ENCODE measurements around the gene ST8SIA1.

The ST8SIA1 gene

GRCh38 chr12:22321018-22321605, 13.4 kb downstream of the ST8SIA1 start:
- Histone ChIP-seq H3K4me1 (ENCODE audit: low read length) (no peaks in the 10 kb centered on the region), H3K27me3 (replicated peaks; ENCODE audit: insufficient read depth, low read length) (no peaks in the 10 kb centered on the region), H3K9ac (ENCODE audit: low read length) (no peak overlapping the region), H3F3A (ENCODE audit: insufficient read depth, low read length) (no peaks in the 10 kb centered on the region), H2AFZ (ENCODE audit: low read length) (no peak overlapping the region), H3K4me2 (ENCODE audit: low read depth, low read length) (no peak overlapping the region), H3K27ac (ENCODE audit: low read length) (no peak overlapping the region), H3K79me2 (ENCODE audit: low read length) (no peaks in the 10 kb centered on the region), H3K4me3 (ENCODE audit: low read length) (no peak overlapping the region), H3K9me3 (replicated peaks; ENCODE audit: insufficient read depth, low read length) (no peaks in the 10 kb centered on the region), H4K20me1 (ENCODE audit: insufficient read depth, low read length) (no peaks in the 10 kb centered on the region), H3K36me3 (replicated peaks; ENCODE audit: insufficient read depth, low read length) (no peaks in the 10 kb centered on the region), H3K9me2 (replicated peaks; ENCODE audit: insufficient read depth, low read length) (no peaks in the 10 kb centered on the region)
- DNase-seq, result no peak
- no peak for TF ChIP-seq CTCF (IDR thresholded peaks at IDR 0.05; ENCODE audit: low read length)
- no peak for TF ChIP-seq EZH2phosphoT487 (IDR thresholded peaks at IDR 0.05; ENCODE audit: low read length)
- TF ChIP-seq EZH2 (optimal IDR thresholded peaks at IDR 0.05; ENCODE audit: low read depth, low read length), result no peak

- Histone ChIP-seq H3K27ac (ENCODE audit: low read length) (no peak overlapping the region), H3K4me3 (ENCODE audit: low read length) (no peak overlapping the region), H3K9ac (ENCODE audit: low read length) (no peak overlapping the region), H3K9me2 (replicated peaks; ENCODE audit: insufficient read depth, low read length) (no peaks in the 10 kb centered on the region), H3K9me3 (replicated peaks; ENCODE audit: insufficient read depth, low read length) (no peaks in the 10 kb centered on the region), H3K79me2 (ENCODE audit: low read length) (no peaks in the 10 kb centered on the region), H3K4me1 (ENCODE audit: low read length) (no peaks in the 10 kb centered on the region), H3K4me2 (ENCODE audit: low read depth, low read length) (no peak overlapping the region), H3K36me3 (replicated peaks; ENCODE audit: insufficient read depth, low read length) (no peaks in the 10 kb centered on the region), H3F3A (ENCODE audit: insufficient read depth, low read length) (no peaks in the 10 kb centered on the region), H2AFZ (ENCODE audit: low read length) (no peak overlapping the region), H3K27me3 (replicated peaks; ENCODE audit: insufficient read depth, low read length) (no peaks in the 10 kb centered on the region), H4K20me1 (ENCODE audit: insufficient read depth, low read length) (no peaks in the 10 kb centered on the region)
- no peak for TF ChIP-seq CTCF (IDR thresholded peaks at IDR 0.05; ENCODE audit: low read length)
- TF ChIP-seq EZH2 (optimal IDR thresholded peaks at IDR 0.05; ENCODE audit: low read depth, low read length), result no peak
- TF ChIP-seq EZH2phosphoT487 (IDR thresholded peaks at IDR 0.05; ENCODE audit: low read length), result no peak
- no peak for DNase-seq
Observed at GRCh38 chr12:22318108-22318737, 16.3 kb downstream of the ST8SIA1 start.

GRCh38 chr12:22313963-22314330, 20.6 kb downstream of the ST8SIA1 start:
- DNase-seq, result no peak
- Histone ChIP-seq H3K27me3 (replicated peaks; ENCODE audit: insufficient read depth, low read length) (no peaks in the 10 kb centered on the region), H3K9ac (ENCODE audit: low read length) (no peak overlapping the region), H3K4me3 (ENCODE audit: low read length) (no peak overlapping the region), H3F3A (ENCODE audit: insufficient read depth, low read length) (no peaks in the 10 kb centered on the region), H3K36me3 (replicated peaks; ENCODE audit: insufficient read depth, low read length) (no peaks in the 10 kb centered on the region), H3K79me2 (ENCODE audit: low read length) (no peaks in the 10 kb centered on the region), H3K4me2 (ENCODE audit: low read depth, low read length) (no peak overlapping the region), H3K27ac (ENCODE audit: low read length) (no peak overlapping the region), H4K20me1 (ENCODE audit: insufficient read depth, low read length) (no peaks in the 10 kb centered on the region), H3K4me1 (ENCODE audit: low read length) (no peaks in the 10 kb centered on the region), H3K9me2 (replicated peaks; ENCODE audit: insufficient read depth, low read length) (no peaks in the 10 kb centered on the region), H3K9me3 (replicated peaks; ENCODE audit: insufficient read depth, low read length) (no peaks in the 10 kb centered on the region), H2AFZ (ENCODE audit: low read length) (no peak overlapping the region)
- TF ChIP-seq EZH2phosphoT487 (IDR thresholded peaks at IDR 0.05; ENCODE audit: low read length) (no peak), EZH2 (optimal IDR thresholded peaks at IDR 0.05; ENCODE audit: low read depth, low read length) (no peak), CTCF (IDR thresholded peaks at IDR 0.05; ENCODE audit: low read length) (no peak)
